Measurements from ENCODE around the gene TSPAN14. TPM values are rescaled to one million over a fixed set of nuclear protein-coding genes. Genes with fewer than 3 reads are reported as not detected.

Gene TSPAN14
- total RNA-seq, 1 experiment from 2014 or later = 67.0 TPM

DNA sequence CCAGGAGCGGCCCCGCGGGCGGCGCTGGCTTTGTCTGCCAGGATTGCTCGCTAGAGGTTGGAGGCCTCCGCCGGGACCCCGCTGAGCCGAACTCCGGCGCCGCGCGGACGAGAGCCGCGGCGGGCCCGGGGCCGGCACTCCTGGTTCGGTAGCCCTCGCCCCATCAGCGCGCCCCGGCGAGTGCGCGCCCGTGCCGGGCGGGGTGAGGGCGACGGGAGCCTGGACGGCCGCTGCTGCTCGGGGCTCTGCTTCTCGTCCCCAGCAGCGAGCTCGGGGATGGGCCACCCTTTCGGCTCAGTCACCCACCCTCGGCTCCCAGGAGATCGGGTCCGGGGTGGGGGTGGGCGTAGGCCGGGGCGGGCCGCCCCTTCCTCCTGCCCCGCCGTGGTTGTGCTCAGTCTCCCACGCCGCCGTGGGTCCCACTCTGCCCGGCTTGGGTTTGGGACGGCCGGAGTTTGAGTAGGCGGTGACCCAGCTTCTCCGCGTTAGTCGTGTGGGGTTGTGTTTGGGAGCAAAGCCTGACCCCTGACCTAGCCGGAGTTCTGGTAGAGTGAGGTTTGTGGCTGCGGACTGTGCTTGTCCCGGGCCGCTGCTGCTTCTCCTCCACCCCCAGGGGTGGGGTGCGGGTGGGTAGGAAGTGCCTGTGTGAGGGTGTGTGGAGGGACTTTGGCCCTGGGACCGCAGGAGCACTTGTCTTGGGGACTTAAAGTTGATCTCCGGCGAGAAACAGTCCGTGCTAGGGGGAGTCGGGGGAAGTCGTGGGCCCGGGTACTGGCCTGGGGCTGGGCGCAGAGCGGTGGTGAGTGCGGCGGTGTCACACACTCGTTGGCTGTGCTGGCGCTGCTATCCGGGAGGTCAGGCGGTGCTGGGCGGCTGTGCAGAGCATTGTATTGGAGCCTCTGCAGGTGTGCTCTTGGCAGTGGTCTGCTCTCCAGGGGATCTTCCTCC, 677 bp downstream of the TSPAN14 start:
- DNase-seq (ENCODE audit: low read depth) = no peak

DNA sequence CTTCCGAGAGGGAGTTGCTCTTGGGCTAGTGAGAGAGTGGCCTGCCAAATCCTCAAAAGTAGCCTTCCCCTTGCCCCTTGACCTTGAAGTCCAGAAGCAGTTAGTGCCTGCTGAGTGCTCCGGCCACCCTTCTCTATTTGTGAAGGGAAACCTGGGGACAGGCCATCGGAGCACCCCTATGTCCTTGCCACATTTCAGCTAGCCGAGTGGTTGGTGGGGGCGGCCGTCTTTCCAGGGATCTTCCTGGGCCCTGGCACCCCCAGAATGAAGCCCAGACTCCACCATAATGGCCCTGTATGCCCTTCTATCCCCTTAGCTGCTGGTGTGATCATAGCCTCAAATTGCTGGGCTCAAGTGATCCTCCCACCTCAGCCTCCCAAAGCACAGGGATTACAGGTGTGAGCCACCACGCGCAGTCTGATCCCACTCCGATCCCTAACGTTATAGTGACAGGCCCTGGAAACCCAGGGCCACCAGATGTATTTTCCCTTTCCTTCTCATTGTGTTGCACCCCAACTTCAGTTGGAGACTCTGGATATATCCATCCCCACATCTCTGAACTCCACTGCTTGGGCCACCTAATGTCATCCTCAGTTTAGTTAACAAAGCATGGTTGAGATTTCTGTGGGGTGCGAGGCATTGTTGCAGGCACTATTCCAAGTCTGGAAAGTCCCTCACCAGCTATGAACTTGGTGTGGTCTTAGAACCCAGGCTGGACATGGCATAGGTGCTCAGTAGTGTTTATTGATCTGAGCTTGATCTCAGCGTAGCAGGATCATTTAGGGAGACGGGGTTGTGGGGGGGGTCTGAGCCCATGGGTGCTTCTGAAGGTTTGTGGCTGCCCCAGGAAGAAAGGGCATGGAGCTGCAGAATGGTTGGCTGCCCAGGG, 1.6 kb downstream of the TSPAN14 start:
- DNase-seq (ENCODE audit: low read depth) = no peak

DNA sequence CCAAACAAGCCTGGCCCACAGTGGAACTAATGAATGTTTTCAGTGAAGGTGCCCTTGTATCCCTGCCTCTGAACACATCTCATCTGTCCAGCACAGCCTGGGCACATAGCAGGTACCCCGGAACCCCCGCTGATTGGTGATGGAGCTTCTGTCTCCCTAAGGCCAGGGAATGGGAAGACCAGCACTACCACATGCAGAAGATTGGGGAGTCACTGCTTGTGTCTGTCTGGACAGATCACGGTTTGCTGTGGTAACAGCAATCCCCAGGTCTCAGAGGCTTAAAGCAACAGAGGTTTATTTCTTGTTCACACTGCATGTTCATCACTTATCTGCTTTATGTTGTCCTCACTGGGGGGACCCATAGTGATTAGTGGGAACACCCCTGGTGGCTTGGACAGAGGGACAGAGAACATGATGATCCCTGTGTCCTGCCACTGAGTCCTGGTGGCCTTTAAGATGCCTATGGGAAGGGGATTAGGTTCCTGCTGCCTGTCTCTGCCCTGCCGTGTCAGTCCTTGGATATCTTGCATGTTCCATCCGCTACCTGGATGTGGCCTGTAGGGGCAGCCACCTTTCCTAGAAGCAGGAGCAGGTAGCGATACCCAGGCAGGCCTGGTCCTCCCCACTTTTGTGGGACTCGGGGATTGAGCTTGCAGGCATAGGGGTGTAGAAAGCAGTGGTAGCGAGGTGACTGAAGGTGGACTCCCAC, 3.6 kb downstream of the TSPAN14 start:
- DNase-seq (ENCODE audit: low read depth) = no peak

DNA sequence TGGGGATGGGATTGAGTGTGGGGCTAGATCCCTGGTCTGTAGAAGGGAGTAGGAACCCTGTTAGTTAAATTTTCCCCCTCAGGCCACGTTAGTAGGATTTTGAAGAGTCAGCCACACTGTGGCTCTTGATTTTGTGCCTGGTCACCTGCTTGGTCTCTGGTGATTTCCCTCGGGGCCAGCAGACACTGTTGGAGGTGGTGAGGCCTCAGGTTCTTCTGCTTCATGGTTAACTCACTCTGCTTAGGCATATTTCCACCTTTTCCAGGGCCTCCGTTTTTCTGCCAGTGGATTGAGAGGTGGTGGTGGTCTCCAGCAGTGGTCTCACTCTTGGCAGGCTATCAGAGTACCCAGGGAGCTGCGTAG, 4.1 kb downstream of the TSPAN14 start:
- DNase-seq (ENCODE audit: low read depth) = no peak

DNA sequence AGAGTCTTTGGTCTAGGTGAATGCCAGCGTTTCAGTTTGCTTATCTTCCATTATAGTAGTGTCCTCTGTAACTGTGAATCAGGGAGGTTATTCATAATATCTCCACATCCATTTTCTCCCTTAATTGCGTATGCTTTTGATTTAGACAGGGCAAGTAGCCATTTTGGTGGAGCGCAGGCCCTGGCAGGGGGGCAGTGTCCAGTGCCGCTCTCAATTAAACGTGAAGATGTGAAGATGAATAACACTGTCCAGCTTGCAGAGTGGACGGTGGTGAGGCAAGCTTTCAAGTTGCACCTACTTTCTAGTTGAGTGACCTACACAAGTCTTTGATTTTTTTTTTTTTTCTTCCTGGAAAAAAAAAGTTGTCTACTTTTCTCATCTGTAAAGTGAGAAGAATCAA, 4.5 kb downstream of the TSPAN14 start:
- no peak for DNase-seq (ENCODE audit: low read depth)

DNA sequence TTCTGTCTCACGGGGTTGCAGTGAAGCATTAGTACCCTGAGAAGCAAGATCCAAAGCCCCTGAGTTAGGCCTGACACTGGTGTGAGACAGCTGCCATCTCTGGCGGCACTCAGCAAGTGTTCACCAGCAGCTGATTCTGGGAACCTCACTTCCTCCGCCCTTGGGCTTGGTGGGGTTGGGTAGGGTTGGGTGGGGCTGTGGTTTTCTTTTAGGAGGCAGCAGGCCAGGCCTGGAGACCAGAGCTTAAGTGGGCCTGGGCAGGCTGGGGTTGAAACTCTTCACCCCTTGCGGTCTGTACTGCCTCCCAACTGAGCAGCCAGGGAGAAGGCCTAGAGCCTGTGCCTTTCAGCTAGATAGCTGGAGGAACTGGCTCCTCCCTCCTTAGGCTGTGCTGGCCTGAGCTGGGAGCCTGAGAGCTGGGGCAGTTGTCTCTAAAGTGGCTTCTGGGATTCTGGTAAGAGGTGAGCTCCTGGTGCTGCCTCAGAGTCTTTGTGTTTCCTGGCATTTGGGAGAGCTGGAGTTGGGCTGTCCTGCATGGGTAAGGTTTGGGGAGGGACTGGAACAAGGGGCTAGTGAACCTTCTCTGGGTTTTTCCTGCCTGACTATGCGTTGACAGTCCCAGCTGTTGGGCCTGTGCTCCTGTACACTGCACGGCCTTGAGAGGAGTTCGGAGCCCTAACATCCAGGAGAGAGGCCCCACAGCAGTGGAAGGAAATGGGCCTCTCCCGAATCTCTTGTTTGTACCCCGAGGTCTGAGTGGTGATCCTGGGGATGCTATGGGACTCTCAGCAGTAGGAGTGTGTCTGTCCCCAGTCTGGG, 5.1 kb downstream of the TSPAN14 start:
- DNase-seq (ENCODE audit: low read depth) = peak; percentile 98

DNA sequence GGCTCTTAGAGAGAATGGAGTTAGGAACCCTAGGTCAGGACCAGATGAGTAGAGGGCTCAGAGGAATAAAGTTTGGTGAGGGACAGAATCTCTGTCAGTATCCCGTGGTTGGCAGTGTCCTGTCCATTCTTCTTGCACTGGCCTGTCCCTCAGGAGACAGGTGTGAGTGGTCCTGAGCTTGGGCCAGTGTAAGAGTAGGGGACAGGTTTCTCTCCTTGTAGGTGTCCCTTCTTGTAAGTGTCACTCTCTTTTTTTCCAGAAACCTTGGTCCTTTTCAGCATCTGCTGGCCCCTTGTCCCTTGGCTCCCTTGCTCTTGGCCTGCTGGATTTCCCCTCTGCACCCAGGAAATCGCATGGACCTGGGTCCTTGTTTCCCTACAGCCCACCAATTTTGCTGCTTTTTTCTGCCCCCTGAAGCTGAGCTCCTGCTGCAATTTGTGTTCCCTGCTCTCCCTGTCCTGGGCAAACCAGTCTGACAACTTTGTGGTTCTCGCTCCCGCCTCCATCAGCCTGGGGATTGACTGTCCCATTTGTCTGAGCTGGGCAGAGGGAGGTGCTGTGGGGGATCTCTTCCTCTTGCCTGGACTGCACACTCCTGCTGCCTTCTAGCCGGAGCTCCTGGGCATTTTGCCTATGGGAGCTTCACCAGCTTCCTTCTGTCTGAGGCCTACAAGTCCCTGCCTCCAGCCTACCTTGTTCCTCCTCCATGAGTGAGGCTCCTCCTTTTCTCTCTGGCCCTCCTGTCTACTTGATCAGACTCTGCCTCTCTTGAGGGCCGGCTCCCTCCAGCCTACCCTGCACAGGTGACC, 6.5 kb downstream of the TSPAN14 start:
- DNase-seq (ENCODE audit: low read depth) = peak; percentile 84

DNA sequence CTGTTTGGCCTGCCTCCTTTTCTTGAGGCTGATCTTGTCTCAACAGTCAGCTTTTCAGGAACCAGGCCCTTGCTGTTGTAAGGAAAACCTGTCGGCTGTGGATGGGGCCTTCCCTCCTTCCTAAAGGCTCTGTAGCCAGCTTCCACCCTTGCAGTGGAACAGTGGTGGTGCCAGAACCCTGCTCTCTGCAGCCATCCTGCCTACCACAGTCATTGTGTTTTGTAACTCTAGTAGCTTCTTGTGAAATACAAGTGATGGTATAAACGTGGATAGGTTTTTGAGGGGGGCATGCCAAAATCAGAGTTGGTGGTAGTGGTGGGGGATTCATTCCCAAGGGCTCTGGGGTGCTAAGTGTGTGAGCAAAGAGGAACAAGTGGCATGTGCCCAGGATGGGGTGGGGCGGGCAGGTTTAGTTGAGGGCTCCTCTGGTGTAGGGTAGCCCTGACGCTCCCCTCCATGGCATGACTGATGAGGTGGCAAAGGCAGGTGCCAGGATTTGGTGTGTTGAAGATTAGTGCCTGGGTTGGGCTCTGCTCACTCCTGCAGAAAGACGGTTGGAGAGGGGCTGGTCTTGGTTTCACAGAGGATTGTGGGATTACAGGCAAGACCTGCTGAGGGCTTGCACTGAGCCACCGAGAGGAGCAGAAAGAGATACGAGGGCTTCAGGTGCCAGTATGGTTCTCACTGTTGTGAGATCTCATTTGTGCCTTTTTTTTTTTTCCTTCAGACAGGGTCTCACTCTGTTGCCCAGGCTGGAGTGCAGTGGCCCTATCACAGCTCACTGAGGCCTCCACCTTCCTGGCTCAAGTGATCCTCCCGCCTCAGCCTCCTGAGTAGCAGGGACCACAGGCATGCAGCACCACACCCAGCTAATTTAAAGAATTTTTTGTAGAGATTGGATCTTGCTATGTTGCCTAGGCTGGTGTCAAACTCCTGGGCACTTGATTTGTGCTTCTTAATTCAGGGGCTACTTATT, 7.4 kb downstream of the TSPAN14 start:
- DNase-seq (ENCODE audit: low read depth) = no peak

DNA sequence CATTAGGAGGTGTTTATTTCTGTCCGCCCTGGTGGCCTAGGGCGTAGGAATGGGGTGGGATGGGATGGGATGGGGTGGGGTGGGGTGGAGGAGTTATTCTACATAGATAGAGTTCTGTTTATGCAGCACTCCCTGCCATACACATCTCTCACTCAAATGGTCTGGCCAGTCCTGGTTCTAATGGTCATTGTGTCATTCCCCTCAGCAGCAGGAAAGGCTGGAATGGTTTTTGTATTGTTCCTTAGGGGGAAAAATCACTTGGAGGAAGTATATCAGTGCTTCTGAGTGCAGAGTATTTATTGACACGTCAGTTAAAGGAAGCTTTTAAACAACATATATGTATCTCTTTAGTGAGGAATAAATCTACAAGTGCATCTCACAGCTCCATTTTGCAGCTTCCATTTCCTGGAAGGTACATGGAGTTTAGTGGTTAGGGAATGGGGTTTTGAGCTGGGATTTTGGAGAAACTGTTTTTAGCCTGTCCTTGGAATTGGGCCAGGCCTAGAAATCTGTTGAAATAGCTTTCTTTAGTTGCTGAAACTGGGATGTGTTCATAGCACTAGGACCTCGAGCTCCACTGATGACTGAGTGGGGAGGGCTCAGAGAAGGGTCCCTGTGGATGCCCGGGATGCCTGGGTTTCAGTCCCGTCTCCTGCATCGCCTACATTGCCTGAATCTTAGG, 8.3 kb downstream of the TSPAN14 start:
- peak; percentile 51 for DNase-seq (ENCODE audit: low read depth)

DNA sequence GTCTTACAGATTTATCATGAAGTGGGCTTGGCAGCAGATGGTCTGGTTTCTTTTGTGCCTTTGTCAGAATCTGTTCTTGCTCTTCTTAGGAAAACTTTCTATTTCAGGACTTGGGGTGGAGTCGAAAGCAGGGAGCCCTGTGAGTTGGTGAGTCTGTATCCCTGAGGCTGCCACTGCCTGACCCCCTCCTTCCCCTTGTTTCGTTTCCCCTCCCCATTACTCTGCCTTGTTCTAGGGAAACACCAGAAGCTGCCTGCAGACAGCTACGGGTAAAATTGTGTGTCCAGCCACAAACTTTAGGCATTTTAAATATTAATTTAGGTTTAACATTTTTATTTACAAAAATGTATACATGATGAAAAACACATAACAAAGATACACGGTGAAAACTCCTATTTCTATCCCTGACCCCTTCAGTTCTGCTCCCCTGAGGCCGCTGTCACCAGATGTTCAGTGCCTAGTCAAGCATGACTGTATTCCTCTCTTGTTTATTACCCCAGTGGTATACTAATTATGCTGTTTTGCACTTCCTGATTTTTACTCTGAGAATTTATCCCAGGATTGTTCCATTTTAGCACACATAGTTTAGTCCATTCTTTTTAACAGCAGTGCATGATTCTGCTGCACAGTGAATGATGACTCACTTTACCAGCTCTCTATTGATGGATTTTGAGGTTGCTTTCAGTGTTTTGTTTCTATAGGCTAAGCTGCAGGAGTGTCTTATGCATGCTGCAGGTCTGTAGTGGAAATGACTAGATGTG, 9.1 kb downstream of the TSPAN14 start:
- DNase-seq (ENCODE audit: low read depth) = peak; percentile 79

DNA sequence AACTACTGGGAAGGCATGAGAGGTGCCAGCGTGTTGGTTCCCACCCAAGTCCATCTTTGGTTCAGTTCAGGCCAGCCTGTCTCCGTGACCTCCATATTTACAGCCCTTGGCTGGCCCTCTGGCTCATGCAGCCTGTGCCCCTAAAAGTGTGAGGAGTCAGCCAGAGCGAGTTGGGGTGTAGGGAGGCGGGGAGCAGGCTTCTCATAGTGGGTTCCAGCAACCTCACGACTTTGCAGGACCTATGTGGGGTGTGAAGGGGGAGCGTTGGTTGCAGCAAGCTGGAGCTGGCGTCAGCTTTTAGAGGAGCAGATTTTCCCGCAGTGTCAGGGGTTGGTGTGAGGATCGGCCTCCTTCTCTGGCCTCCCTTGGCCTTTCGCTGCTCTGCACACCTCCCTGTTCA, 9.8 kb downstream of the TSPAN14 start:
- no peak for DNase-seq (ENCODE audit: low read depth)

DNA sequence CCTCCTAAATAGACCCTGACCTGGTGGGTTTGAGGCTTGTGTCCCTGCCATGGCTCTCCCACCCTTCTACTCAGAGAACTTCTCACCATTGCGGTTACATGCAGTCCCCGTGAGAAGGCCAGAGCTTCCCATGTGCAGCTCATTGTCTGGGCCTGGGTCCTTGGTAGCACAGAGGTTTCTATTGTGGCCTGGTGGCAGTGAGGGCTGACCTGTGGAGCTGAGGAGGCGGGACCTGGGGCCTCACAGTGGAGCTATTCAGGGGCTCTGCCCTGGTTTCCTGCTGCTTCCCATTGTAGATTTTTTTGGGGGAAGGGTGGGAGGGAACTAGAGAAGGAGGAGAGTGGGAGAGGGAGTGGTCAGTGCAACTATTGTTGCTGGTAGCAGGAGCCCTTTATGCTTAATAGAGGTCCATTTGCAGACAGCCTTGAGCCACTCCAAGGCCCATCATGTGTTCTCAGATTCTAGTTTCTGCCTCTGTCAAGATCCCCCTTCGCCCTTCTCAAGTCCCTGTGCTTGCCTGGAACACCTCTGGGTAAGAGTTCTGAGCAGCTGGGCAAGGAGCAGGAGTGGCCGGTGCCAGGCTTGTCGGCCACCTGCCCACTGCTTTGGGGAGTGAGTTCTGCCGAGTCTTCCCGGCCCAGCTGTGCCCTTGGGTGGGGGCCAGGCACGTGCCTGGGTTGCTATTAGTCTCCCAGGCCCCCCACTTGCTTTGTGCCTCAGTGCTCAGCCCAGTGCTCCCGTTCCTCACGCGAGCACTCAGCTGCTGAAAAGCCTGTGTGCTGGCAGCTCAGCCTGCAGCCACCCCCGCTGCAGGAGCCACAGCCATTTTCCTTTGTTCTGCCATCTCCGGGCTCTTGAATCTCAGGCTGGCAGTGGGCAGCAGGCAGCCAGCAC, 10.7 kb downstream of the TSPAN14 start:
- peak; percentile 70 for DNase-seq (ENCODE audit: low read depth)

DNA sequence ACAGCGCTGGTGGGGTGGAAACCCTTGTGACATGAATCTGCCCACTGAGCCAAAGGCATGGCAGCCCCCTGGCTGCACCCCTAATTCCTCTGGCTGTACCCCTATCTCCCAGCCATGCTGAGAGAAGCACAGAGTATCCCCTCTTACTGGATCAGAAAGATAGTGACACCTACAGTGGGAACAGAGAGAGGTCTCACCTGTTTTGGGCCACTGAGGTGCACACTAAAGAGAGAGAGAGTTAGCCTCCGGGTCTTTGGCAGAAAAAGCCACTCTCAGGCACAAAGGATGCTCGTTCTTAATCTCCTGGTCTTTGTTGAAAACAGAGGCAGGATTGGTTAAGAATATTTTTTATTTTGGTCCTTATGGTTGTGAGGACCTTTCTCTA, 11.3 kb downstream of the TSPAN14 start:
- DNase-seq (ENCODE audit: low read depth) = no peak

DNA sequence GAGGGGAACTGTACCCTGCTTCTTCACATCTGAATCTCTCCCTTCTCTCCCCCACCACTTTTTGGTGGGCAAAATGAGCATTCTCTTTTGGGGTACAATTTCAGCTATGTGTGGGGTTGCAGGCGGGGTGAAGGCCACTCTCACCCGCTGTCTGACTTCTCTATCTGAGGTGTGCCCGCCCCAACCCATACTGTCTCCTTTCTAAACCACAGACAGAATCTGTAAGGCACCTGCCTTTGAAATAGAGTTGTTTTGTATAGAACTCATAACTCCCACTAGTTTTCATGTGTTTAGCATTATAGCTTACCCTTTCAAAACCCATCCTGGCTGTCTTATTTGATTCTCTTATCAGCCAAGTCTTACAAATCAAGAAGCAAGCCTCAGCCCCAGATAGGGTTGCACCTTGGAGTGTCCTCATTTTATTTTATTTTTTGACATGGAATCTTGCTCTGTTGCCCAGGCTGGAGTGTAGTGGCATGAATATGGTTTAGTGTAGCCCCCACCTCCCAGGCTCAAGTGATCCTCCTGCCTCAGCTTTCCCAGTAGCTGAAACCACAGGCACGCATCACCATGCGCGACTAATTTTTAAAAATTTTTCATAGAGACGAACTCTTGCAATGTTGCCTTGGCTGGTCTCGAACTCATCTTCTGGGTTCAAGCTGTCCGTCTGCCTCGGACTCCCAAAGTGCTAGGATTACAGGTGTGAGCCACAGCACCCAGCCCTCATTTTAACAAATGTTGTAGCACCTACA, 11.9 kb downstream of the TSPAN14 start:
- DNase-seq (ENCODE audit: low read depth) = no peak

DNA sequence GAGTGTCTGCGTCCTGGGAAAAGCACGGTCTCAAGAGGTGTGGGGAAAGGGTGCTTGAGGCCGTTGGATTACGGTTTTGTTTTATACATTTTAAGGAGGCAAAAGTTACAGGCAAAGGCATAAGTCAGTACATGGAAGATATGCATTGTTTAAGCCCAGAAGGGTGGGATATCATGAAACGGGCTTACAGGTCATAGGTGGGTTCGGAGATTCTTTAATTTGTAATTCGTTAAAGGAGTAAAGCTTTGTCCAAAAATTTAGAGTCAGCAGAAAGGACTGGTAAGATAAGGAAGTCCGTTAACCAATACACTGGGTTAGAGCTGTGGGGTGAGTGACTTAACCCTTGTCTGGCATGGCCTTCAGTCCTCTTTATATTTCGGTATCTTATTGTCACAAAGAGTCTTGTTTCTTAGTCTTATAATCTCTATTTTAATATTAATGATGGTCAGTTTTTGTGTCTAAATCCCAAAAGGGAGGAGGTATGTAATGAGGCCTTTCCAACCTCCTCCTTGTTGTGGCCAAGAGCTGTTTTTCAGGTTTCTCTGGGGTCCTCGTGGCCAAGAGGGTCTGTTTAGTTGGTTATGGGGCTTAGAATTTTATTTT, 12.7 kb downstream of the TSPAN14 start:
- no peak for DNase-seq (ENCODE audit: low read depth)

DNA sequence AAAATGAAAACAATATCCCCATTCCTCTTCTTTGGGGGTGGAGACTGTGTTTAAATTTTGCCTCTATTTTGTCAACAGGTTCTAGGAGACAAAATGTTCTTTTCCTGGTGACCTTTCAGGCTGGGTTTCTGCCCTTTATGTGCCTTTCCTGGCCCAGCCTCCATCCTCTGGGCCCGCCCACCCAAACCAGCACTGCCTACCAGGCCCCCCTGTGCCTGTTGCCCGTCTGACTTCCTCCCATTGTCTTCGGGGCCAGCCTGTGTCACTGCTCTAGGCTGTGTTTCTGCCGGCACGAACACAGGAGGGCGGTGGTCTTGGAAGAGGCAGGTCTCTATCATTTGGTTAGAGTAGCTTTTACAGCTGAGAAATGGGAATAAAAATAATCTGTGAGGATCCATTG, 13.9 kb downstream of the TSPAN14 start:
- no peak for DNase-seq (ENCODE audit: low read depth)
